ENCODE results near the gene VPS18.

Gene VPS18

GRCh38 chr15:40938536-40938870, 44.3 kb downstream of the VPS18 start:
- DNase-seq = no peak

GRCh38 chr15:40940296-40940801, 46.1 kb downstream of the VPS18 start:
- peak; percentile 40 for DNase-seq

GRCh38 chr15:40941068-40941527, 46.8 kb downstream of the VPS18 start:
- DNase-seq = no peak

- peak; percentile 81 for DNase-seq
Observed at GRCh38 chr15:40941528-40942336, 47.5 kb downstream of the VPS18 start.

- DNase-seq = no peak
Observed at GRCh38 chr15:40942337-40942854, 48.1 kb downstream of the VPS18 start.

- DNase-seq = no peak
Observed at GRCh38 chr15:40942878-40943277, 48.6 kb downstream of the VPS18 start.

- no peak for DNase-seq
Observed at GRCh38 chr15:40943764-40944365, 49.6 kb downstream of the VPS18 start.

- no peak for DNase-seq
Observed at GRCh38 chr15:40944510-40945296, 50.5 kb downstream of the VPS18 start.

GRCh38 chr15:40948706-40949473, 54.6 kb downstream of the VPS18 start:
- DNase-seq = no peak

- DNase-seq = no peak
Observed at GRCh38 chr15:40949756-40950207, 55.5 kb downstream of the VPS18 start.

- no peak for DNase-seq
Observed at GRCh38 chr15:40951764-40952163, 57.5 kb downstream of the VPS18 start.

GRCh38 chr15:40952301-40952900, 58.2 kb downstream of the VPS18 start:
- no peak for DNase-seq

- peak; percentile 93 for DNase-seq
Observed at GRCh38 chr15:40952901-40953712, 58.9 kb downstream of the VPS18 start, which contains the start of gene CHAC1. Gene CHAC1 (plus strand): TSS chr15:40953471. CDS start chr15:40953584, 113 bp downstream.
